HEK293 (cell line): ENCODE results near the gene HOXB4.

Experiments used
- BCL11B ChIP-seq: fragments of 450-650 bp; formaldehyde crosslinking; IDR thresholded peaks from 2 replicates; pipeline ENCODE4 v1.5.1; 2016; ENCODE audit warnings: low read depth, missing biosample characterization, missing genetic modification characterization
- GLIS1 ChIP-seq: fragments of 450-650 bp; formaldehyde crosslinking; IDR thresholded peaks from 2 replicates; pipeline ENCODE4 v1.5.1; 2016; ENCODE audit warnings: missing biosample characterization, missing genetic modification characterization
- GLIS2 ChIP-seq: fragments of 450-650 bp; formaldehyde crosslinking; IDR thresholded peaks from 2 replicates; pipeline ENCODE4 v1.5.1; 2016; ENCODE audit warnings: missing biosample characterization, missing genetic modification characterization
- IKZF3 ChIP-seq: fragments of 450-650 bp; IDR thresholded peaks from 2 replicates; pipeline ENCODE4 v1.5.0; 2018; ENCODE audit warnings: missing biosample characterization, mild to moderate bottlenecking, missing genetic modification characterization, moderate library complexity
- KLF7 ChIP-seq: fragments of 450-650 bp; formaldehyde crosslinking; IDR thresholded peaks from 2 replicates; pipeline ENCODE4 v1.5.1; 2016; ENCODE audit warnings: missing biosample characterization, missing genetic modification characterization, borderline replicate concordance
- KLF8 ChIP-seq: fragments of 450-650 bp; formaldehyde crosslinking; IDR thresholded peaks from 2 replicates; pipeline ENCODE4 v1.5.1; 2016; ENCODE audit warnings: missing biosample characterization, missing genetic modification characterization
- OVOL3 ChIP-seq: fragments of 450-650 bp; formaldehyde crosslinking; IDR thresholded peaks from 2 replicates; pipeline ENCODE4 v1.5.1; 2016; ENCODE audit warnings: missing biosample characterization, missing genetic modification characterization
- PRDM1 ChIP-seq: fragments of 450-650 bp; formaldehyde crosslinking; IDR thresholded peaks from 2 replicates; pipeline ENCODE4; 2016; ENCODE audit warnings: missing biosample characterization, missing genetic modification characterization
- RBAK ChIP-seq: fragments of 450-650 bp; formaldehyde crosslinking; IDR thresholded peaks from 2 replicates; pipeline ENCODE4 v1.5.1; 2016; ENCODE audit warnings: missing biosample characterization, missing genetic modification characterization
- SP7 ChIP-seq: fragments of 450-650 bp; formaldehyde crosslinking; IDR thresholded peaks from 2 replicates; pipeline ENCODE4 v1.5.1; 2016; ENCODE audit warnings: missing biosample characterization, missing genetic modification characterization
- WT1 ChIP-seq: fragments of 450-650 bp; formaldehyde crosslinking; IDR thresholded peaks from 2 replicates; pipeline ENCODE4 v1.5.1; 2016; ENCODE audit warnings: missing biosample characterization, missing genetic modification characterization
- YY1 ChIP-seq: fragments of 450-650 bp; formaldehyde crosslinking; IDR thresholded peaks from 2 replicates; pipeline ENCODE4 v1.5.1; 2018; ENCODE audit warnings: missing biosample characterization, missing genetic modification characterization
- YY2 ChIP-seq: fragments of 450-650 bp; formaldehyde crosslinking; IDR thresholded peaks from 2 replicates; pipeline ENCODE4 v1.5.1; 2016; ENCODE audit warnings: missing biosample characterization, missing genetic modification characterization
- ZBTB8A ChIP-seq: fragments of 450-650 bp; formaldehyde crosslinking; IDR thresholded peaks from 2 replicates; pipeline ENCODE4 v1.5.1; 2016; ENCODE audit warnings: missing biosample characterization, missing genetic modification characterization
- ZEB2 ChIP-seq: fragments of 450-650 bp; formaldehyde crosslinking; IDR thresholded peaks from 2 replicates; pipeline ENCODE4 v1.5.1; 2016; ENCODE audit warnings: missing biosample characterization, missing genetic modification characterization
- ZFP37 ChIP-seq: fragments of 450-650 bp; formaldehyde crosslinking; IDR thresholded peaks from 2 replicates; pipeline ENCODE4 v1.5.1; 2016; ENCODE audit warnings: missing biosample characterization, missing genetic modification characterization
- ZFP41 ChIP-seq: fragments of 450-650 bp; formaldehyde crosslinking; IDR thresholded peaks from 2 replicates; pipeline ENCODE4 v1.5.1; 2016; ENCODE audit warnings: missing biosample characterization, missing genetic modification characterization, borderline replicate concordance
- ZIC2 ChIP-seq: fragments of 450-650 bp; formaldehyde crosslinking; IDR thresholded peaks from 2 replicates; pipeline ENCODE4 v1.5.1; 2016; ENCODE audit warnings: missing biosample characterization, missing genetic modification characterization
- ZNF23 ChIP-seq: fragments of 450-650 bp; formaldehyde crosslinking; IDR thresholded peaks from 2 replicates; pipeline ENCODE4 v1.5.1; 2016; ENCODE audit warnings: missing biosample characterization, missing genetic modification characterization, borderline replicate concordance
- ZNF248 ChIP-seq: fragments of 450-650 bp; formaldehyde crosslinking; IDR thresholded peaks from 2 replicates; pipeline ENCODE4 v1.5.1; 2017; ENCODE audit warnings: missing biosample characterization, missing genetic modification characterization
- ZNF274 ChIP-seq, 2 experiments: fragments of 200-500 bp in 1 of 2; fragments of 450-650 bp in 1 of 2; sonication (Bioruptor generic) in 1 of 2; formaldehyde crosslinking in 1 of 2; IDR thresholded peaks; 2 replicates each; pipeline versions ENCODE4 v1.5.1 to v1.6.1; 2014 to 2016; ENCODE audit warnings: borderline replicate concordance in 1 of 2, inconsistent platforms in 1 of 2, low read length in 1 of 2, missing biosample characterization in 1 of 2, missing genetic modification characterization in 1 of 2
- ZNF350 ChIP-seq: fragments of 450-650 bp; formaldehyde crosslinking; IDR thresholded peaks from 2 replicates; pipeline ENCODE4 v1.5.0; 2017; ENCODE audit warnings: missing biosample characterization, mild to moderate bottlenecking, missing genetic modification characterization
- ZNF404 ChIP-seq: fragments of 450-650 bp; formaldehyde crosslinking; IDR thresholded peaks from 2 replicates; pipeline ENCODE4 v1.5.1; 2017; ENCODE audit warnings: missing biosample characterization, missing genetic modification characterization
- ZNF423 ChIP-seq: fragments of 450-650 bp; formaldehyde crosslinking; IDR thresholded peaks from 2 replicates; pipeline ENCODE4 v1.5.1; 2016; ENCODE audit warnings: missing biosample characterization, missing genetic modification characterization
- ZNF529 ChIP-seq: fragments of 450-650 bp; formaldehyde crosslinking; IDR thresholded peaks from 2 replicates; pipeline ENCODE4 v1.5.1; 2017; ENCODE audit warnings: missing genetic modification characterization, missing biosample characterization; ENCODE audit not compliant: insufficient replicate concordance
- ZNF600 ChIP-seq: fragments of 450-650 bp; formaldehyde crosslinking; IDR thresholded peaks from 2 replicates; pipeline ENCODE4 v1.5.1; 2016; ENCODE audit warnings: missing biosample characterization, missing genetic modification characterization
- ZNF626 ChIP-seq: fragments of 450-650 bp; sonication (Bioruptor Pico); formaldehyde crosslinking; IDR thresholded peaks from 2 replicates; pipeline ENCODE4 v1.5.1; 2018; ENCODE audit warnings: missing biosample characterization, missing genetic modification characterization, inconsistent platforms
- ZNF629 ChIP-seq: fragments of 450-650 bp; formaldehyde crosslinking; IDR thresholded peaks from 2 replicates; pipeline ENCODE4 v1.5.1; 2017; ENCODE audit warnings: missing biosample characterization, missing genetic modification characterization
- ZNF658 ChIP-seq: fragments of 450-650 bp; formaldehyde crosslinking; IDR thresholded peaks from 2 replicates; pipeline ENCODE4; 2016; ENCODE audit warnings: missing biosample characterization, missing genetic modification characterization
- ZNF747 ChIP-seq: fragments of 450-650 bp; formaldehyde crosslinking; IDR thresholded peaks from 2 replicates; pipeline ENCODE4 v1.5.1; 2016; ENCODE audit warnings: missing biosample characterization, missing genetic modification characterization
- ZNF768 ChIP-seq: fragments of 450-650 bp; formaldehyde crosslinking; IDR thresholded peaks from 2 replicates; pipeline ENCODE4 v1.5.1; 2018; ENCODE audit warnings: missing biosample characterization, mild to moderate bottlenecking, missing genetic modification characterization
- ZNF791 ChIP-seq: fragments of 450-650 bp; formaldehyde crosslinking; IDR thresholded peaks from 2 replicates; pipeline ENCODE4 v1.5.1; 2016; ENCODE audit warnings: missing biosample characterization, missing genetic modification characterization
- ZNF830 ChIP-seq: fragments of 450-650 bp; IDR thresholded peaks from 2 replicates; pipeline ENCODE4 v1.5.0; 2018; ENCODE audit warnings: missing biosample characterization, missing genetic modification characterization, low read depth, mild to moderate bottlenecking, moderate library complexity
- TF ChIP-seq, protein P1 (sequence below): fragments of 450-650 bp; formaldehyde crosslinking; IDR thresholded peaks from 2 replicates; pipeline ENCODE4 v1.5.1; 2016; ENCODE audit warnings: missing biosample characterization, missing genetic modification characterization
- TF ChIP-seq, protein P2 (sequence below): fragments of 450-650 bp; formaldehyde crosslinking; IDR thresholded peaks from 2 replicates; pipeline ENCODE4; 2016; ENCODE audit warnings: missing biosample characterization, missing genetic modification characterization
- TF ChIP-seq, protein P3 (sequence below): fragments of 450-650 bp; formaldehyde crosslinking; optimal IDR thresholded peaks from 2 replicates; pipeline ENCODE3; 2016; ENCODE audit warnings: missing biosample characterization, mild to moderate bottlenecking, missing genetic modification characterization

The HOXB4 gene

DNA sequence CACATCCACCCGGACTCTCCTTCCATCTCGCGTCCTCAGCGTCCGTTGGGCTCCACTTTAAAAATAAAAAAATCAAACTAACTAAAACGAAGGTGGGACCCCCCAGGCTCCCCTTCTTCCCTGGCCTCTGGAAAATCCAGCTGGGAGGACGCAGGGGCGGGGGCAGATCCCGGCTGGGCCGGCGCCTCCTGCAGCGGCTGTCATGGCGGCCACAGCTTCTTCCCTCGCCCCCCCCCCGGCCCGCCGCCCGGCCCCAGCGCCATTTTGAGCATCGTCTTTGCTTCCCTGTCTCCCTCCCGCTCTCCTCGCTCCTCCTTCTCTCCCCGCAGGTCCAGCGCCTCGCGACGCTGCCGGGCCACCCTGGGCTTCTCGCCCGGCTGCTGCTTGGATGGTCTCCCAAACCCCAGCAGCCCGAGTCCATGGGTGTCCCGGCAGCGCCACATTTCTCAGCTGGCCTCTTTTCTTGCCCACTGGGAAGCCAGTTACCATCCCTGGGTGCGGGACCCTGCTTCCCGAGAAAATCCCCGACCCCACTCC, 36.5 kb downstream of the HOXB4 start (continued):
- no peak for TF ChIP-seq KLF7 (tag by site-specific recombination)
- TF ChIP-seq GLIS1, result peak; percentile 73
- TF ChIP-seq IKZF3 (tag by site-specific recombination), result peak; percentile 95
- TF ChIP-seq ZNF791 (tag by site-specific recombination), result no peak
- 0 out of 2 replicates have a peak, but pooled peaks have one; percentile 29 for TF ChIP-seq ZEB2 (tag by site-specific recombination)
- no peak for TF ChIP-seq ZNF747 (tag by site-specific recombination)
- no peak for TF ChIP-seq ZNF350 (tag by site-specific recombination)
- 0 out of 2 replicates have a peak, but pooled peaks have one; percentile 24 for TF ChIP-seq ZNF600 (tag by site-specific recombination)
- peak; percentile 89; the same call in 1 of the 2 replicates for TF ChIP-seq YY1 (tag by site-specific recombination)
- TF ChIP-seq ZNF830 (tag by site-specific recombination), result no peak
- TF ChIP-seq, protein P1, sequence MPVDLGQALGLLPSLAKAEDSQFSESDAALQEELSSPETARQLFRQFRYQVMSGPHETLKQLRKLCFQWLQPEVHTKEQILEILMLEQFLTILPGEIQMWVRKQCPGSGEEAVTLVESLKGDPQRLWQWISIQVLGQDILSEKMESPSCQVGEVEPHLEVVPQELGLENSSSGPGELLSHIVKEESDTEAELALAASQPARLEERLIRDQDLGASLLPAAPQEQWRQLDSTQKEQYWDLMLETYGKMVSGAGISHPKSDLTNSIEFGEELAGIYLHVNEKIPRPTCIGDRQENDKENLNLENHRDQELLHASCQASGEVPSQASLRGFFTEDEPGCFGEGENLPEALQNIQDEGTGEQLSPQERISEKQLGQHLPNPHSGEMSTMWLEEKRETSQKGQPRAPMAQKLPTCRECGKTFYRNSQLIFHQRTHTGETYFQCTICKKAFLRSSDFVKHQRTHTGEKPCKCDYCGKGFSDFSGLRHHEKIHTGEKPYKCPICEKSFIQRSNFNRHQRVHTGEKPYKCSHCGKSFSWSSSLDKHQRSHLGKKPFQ (tag by site-specific recombination), result no peak
- no peak for TF ChIP-seq PRDM1 (tag by site-specific recombination)
- TF ChIP-seq ZNF529 (tag by site-specific recombination), result no peak
- no peak for TF ChIP-seq ZNF423
- no peak for TF ChIP-seq ZFP41 (tag by site-specific recombination)
- no peak for TF ChIP-seq ZNF658 (tag by site-specific recombination)
- TF ChIP-seq WT1, result 0 out of 2 replicates have a peak, but pooled peaks have one; percentile 7
- TF ChIP-seq BCL11B, result no peak
- 0 out of 2 replicates have a peak, but pooled peaks have one; percentile 11 for TF ChIP-seq SP7 (tag by site-specific recombination)
- TF ChIP-seq ZNF626 (tag by site-specific recombination), result no peak
- TF ChIP-seq ZNF274 (IDR thresholded peaks at IDR 0.05; ENCODE audit: low read length), result no peak
- TF ChIP-seq ZNF274 (tag by site-specific recombination; IDR thresholded peaks at IDR 0.05; ENCODE audit: borderline replicate concordance), result no peak
- peak; percentile 17; the same call in 1 of the 2 replicates for TF ChIP-seq ZNF629 (tag by site-specific recombination)
- TF ChIP-seq YY2 (tag by site-specific recombination), result peak; percentile 53
- no peak for TF ChIP-seq ZNF248 (tag by site-specific recombination)
- TF ChIP-seq ZNF23 (tag by site-specific recombination), result no peak
- TF ChIP-seq RBAK (tag by site-specific recombination), result no peak
- peak; percentile 24; the same call in 1 of the 2 replicates for TF ChIP-seq ZFP37 (tag by site-specific recombination)
- peak; percentile 92 for TF ChIP-seq ZIC2
- no peak for TF ChIP-seq ZNF768
- TF ChIP-seq ZBTB8A (tag by site-specific recombination), result peak; percentile 79
- TF ChIP-seq KLF8 (tag by site-specific recombination), result peak; percentile 75
- TF ChIP-seq ZNF404 (tag by site-specific recombination), result no peak
- TF ChIP-seq, protein P2, sequence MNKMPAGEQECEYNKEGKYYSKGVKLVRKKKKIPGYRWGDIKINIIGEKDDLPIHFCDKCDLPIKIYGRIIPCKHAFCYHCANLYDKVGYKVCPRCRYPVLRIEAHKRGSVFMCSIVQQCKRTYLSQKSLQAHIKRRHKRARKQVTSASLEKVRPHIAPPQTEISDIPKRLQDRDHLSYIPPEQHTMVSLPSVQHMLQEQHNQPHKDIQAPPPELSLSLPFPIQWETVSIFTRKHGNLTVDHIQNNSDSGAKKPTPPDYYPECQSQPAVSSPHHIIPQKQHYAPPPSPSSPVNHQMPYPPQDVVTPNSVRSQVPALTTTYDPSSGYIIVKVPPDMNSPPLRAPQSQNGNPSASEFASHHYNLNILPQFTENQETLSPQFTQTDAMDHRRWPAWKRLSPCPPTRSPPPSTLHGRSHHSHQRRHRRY (tag by site-specific recombination), result no peak
- TF ChIP-seq OVOL3 (tag by site-specific recombination), result no peak
- TF ChIP-seq GLIS2, result peak; percentile 83
- TF ChIP-seq, protein P3, sequence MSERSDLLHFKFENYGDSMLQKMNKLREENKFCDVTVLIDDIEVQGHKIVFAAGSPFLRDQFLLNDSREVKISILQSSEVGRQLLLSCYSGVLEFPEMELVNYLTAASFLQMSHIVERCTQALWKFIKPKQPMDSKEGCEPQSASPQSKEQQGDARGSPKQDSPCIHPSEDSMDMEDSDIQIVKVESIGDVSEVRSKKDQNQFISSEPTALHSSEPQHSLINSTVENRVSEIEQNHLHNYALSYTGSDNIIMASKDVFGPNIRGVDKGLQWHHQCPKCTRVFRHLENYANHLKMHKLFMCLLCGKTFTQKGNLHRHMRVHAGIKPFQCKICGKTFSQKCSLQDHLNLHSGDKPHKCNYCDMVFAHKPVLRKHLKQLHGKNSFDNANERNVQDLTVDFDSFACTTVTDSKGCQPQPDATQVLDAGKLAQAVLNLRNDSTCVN (tag by site-specific recombination), result peak; percentile 35
